AG09309 (cell line): ENCODE data around the gene CAPN1.
A peak's percentile ranks its signal among the peaks of the same experiment; 100 is the strongest.

Source experiments
- DNase-seq: peaks from one replicate; pipeline ENCODE4 v3.0.0-alpha.2; 2010; ENCODE audit warnings: low read depth
- H3K4me3 ChIP-seq: 2 replicates; pipeline ENCODE4 v1.5.1; 2011; ENCODE audit warnings: mild to moderate bottlenecking, low read depth, low read length, moderate library complexity; ENCODE audit not compliant: control insufficient read depth
- CTCF ChIP-seq: IDR thresholded peaks from 2 replicates; pipeline ENCODE4 v1.5.1; 2011; ENCODE audit warnings: mild to moderate bottlenecking, low read depth, low read length, inconsistent platforms; ENCODE audit not compliant: insufficient read depth, control insufficient read depth; ENCODE audit errors: missing control alignments

Gene CAPN1

DNA sequence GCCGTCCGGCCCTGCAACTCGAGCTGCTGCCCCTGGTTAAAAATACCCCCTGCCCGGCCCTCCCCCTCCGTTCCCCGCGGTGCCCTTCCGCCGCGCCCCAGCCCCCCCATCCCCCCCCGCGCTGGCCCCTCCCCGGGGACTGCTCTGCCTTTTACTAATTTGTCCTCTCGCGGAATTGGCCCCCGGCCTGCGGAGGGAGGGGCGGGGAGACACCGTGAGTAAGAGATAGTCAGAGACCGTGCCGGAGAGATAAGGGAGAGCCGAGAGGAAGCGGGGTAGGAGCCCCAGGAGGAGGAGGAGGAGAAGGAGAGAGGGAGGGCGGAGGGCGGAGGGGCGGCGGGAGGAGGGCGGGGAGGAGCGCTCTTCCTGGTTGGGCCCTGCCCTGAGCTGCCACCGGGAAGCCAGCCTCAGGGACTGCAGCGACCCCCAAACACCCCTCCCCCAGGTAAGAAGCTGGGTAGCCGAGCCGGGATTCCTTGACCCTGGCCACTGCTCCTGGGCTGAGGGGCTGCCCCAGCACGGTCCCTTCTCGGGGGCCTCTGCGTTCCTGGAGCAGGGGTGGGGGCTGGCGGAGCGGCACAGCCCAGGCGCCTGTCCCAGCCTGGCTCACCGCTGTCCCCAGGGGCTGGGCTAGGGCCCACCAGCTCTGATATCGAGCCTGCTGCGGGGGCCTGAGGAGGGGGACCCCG lies at the start of gene CAPN1:
Gene CAPN1 (plus strand): TSS at position 360 of the 689 bp plus-strand sequence. CDS start 774 bp downstream, outside the sequence.
- DNase-seq, result peak; percentile 59
- H3K4me3 ChIP-seq, result peak within 1 kb of the TSS; percentile 99
- no peak for TF ChIP-seq CTCF

DNA sequence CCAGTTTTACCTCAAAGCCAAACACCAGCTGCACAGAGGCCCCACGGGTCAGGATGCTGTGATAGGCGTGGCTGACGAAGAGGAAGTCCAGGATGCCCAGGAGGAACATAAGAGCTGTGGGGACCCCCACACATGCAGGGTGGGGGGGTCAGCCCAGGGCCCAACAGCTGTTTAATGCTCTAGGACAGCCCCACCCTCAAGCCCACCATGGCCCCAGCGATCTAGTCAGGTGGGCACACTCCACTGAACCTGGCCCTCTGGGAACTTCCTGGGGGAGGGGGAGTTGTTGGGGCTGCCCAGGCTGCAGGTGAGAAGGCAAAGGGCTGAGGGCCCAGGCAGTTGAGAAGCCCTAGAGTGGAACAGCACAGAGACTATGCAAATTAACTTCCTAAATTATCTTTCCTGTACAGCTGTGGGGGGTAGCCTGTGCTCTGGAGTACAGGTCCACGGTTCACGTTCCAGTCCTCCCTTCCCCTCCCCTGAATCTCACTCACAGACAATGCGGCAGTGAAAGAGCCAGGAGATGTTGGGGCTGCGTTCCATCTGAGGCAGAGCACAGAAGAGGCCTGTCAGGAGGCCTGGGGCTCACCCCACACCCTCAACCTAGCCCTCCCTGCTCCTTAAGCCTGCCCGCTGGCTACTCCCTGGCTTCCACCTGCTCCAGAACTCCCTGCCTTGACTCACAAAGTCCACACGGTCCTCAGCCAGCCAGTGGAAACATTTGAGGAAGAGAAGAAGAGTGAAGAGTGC lies 49.3 kb upstream of the CAPN1 start:
- DNase-seq, result no peak
- no peak for TF ChIP-seq CTCF
- H3K4me3 ChIP-seq, result no peak overlapping the region

DNA sequence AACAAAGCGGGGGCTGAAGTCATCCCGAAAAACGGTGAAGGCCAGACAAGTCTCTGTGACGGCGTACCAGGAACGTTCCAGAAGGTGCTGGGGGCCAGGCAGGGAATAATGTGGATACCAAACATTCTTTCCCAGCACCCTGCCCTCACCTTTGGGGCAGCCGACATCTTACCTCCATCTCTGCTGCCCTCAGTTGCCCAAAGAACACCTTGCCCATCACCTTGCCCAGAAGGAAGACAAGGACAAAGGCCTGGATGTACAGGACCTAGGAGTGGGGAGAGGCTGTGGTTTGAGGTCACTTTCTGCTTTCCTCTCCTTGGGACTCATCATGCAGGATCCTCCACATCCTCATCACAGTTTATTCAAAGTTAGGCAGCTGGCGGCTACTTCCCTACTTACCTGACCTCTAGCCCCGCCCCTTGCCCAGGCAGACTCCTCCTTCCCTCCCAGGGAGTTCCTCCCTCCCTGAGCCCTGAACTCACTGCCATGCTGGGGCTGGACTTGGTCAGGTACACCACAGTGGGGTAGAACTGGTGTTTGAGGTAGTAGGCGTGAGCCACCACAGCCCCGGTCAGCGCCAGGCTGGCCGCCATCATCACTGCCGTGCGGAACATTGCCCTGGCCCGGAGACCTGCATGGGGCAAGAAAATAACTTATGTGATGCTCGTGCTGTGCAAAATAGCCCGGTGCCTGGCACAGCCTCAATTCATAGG lies 48.6 kb upstream of the CAPN1 start:
- no peak for TF ChIP-seq CTCF
- DNase-seq, result no peak
- peak overlapping the region; percentile 92 for H3K4me3 ChIP-seq

DNA sequence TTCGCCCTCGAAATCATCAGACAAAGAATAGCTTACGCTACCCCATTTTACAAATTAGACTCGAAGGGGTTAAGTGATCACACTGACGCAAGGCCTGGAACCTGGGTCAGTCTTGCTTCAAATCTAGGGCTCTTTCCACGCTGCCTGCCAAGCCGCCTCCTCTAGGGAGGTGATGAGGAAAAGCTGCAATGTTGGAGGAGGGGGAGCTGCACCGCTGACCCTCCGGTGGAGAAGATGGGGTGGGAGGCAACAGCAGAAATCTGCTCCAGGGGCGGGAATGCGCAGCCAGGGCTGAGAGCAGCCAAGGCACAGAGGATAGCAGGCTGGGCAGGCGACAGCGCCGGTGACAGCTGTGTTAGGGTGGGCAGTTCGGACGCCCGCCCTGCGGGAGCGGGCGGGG lies 48.0 kb upstream of the CAPN1 start:
- TF ChIP-seq CTCF, result no peak

DNA sequence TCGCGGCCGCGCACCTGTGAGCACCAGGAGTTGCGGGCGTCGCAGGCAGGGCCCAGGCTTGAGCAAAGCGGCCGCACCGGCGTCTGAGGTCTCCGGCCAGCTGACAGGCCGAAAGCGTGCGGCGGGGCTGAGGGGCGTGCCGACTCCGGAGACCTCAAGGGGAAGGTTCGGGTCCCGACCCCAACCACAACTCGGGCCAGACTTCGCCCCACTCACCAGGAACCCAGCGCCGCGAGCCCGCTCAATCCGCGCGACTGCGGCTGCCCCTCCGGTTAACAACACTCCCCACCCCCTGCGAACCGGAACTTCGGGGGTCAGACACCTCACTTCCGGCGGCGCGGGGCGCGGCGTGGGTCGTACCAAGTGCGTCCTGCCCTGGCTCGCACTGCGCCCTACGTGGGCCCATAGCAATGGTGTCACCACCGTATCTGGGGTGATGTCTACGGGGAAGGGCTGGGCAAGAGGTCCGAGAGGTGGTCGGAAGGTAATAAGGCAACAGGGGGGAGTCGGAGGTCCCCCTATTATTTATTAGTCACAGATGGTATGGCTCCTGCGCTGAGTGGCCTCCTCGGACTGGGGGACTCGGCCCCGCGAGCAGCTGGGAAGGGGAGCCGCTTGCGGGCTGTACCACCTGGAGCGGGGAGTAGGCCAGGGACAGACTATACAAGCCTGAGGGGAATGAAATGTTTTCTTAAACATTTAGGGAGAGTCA lies 47.3 kb upstream of the CAPN1 start, which contains the start of gene SYVN1:
Gene SYVN1 (minus strand): TSS at position 280 of the 712 bp plus-strand sequence. CDS start 918 bp downstream, outside the sequence.
- no peak for TF ChIP-seq CTCF
- H3K4me3 ChIP-seq, result peak within 1 kb of the TSS; percentile 92
- peak; percentile 51 for DNase-seq

More for the DNA sequence above, 48.0 kb upstream of the CAPN1 start:
- H3K4me3 ChIP-seq, result peak overlapping the region; percentile 92
- DNase-seq, result no peak
